GM19099 (cell line): ENCODE results near the gene PTPRG.

Experiments used
- POLR2A ChIP-seq: IDR thresholded peaks from 3 replicates; pipeline ENCODE4 v1.6.1; 2011; ENCODE audit warnings: low read depth; ENCODE audit not compliant: insufficient read length; ENCODE audit errors: extremely low read depth

PTPRG gene

GRCh38 chr3:62281726-62282125, 720.4 kb downstream of the PTPRG start:
- TF ChIP-seq POLR2A, result no peak

- TF ChIP-seq POLR2A, result no peak
These were observed 723.1 kb downstream of the PTPRG start for GRCh38 chr3:62284442-62284841.

- TF ChIP-seq POLR2A, result no peak
These were observed 726.1 kb downstream of the PTPRG start for GRCh38 chr3:62287392-62287927.

- TF ChIP-seq POLR2A, result no peak
These were observed 728.6 kb downstream of the PTPRG start for GRCh38 chr3:62289922-62290321.

- TF ChIP-seq POLR2A, result no peak
These were observed 731.8 kb downstream of the PTPRG start for GRCh38 chr3:62293051-62293780.

GRCh38 chr3:62295571-62295970, 734.2 kb downstream of the PTPRG start:
- no peak for TF ChIP-seq POLR2A

- TF ChIP-seq POLR2A, result no peak
These were observed 739.2 kb downstream of the PTPRG start for GRCh38 chr3:62300617-62301016.

- TF ChIP-seq POLR2A, result no peak
These were observed 750.8 kb downstream of the PTPRG start for GRCh38 chr3:62312201-62312600.

GRCh38 chr3:62316525-62316924, 755.2 kb downstream of the PTPRG start:
- TF ChIP-seq POLR2A, result no peak

GRCh38 chr3:62318365-62318751, 757.0 kb downstream of the PTPRG start:
- TF ChIP-seq POLR2A, result no peak

- TF ChIP-seq POLR2A, result peak; percentile 55
These were observed 757.6 kb downstream of the PTPRG start for GRCh38 chr3:62318752-62319569.

GRCh38 chr3:62319570-62320243, 758.3 kb downstream of the PTPRG start:
- no peak for TF ChIP-seq POLR2A

GRCh38 chr3:62323241-62323640, 761.9 kb downstream of the PTPRG start:
- TF ChIP-seq POLR2A, result no peak

GRCh38 chr3:62325896-62326295, 764.5 kb downstream of the PTPRG start:
- no peak for TF ChIP-seq POLR2A

- TF ChIP-seq POLR2A, result no peak
These were observed 768.6 kb downstream of the PTPRG start for GRCh38 chr3:62329971-62330370.
